Effector CD4-positive, alpha-beta T cell (primary cell): ENCODE data around the gene EPHB2.

Experiments
- DNase-seq: peaks from one replicate; pipeline ENCODE4 v3.0.0-alpha.2; 2020

Gene EPHB2

DNA sequence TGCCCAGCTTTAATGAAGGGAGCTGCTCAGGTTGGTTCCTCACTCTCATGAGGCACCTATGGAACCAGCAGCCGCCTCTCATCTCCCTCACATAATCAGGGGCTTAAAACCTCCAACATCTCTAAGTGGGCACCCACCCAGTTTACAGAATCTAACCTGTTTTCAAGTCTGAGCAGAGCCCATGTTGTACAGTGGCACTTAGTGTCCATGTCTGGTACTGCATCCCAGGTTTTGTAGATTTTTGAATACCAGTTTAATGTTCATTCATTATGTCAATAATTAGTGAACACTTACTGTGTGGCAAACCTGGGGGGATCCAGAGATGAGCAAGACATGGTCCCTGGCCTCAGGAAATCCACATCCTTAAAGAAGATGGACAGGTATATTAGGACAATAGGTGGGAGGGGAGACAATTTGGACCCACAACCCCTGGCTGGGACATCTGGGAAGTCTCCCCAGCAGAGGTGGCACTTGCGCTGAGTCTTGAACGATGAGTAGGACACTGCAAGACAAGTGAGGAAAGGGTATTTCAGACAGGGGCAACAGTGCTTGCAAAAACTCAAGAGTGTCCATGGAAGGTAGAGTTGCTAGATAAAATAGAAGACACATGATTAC lies 178.7 kb downstream of the EPHB2 start:
- DNase-seq, result no peak

DNA sequence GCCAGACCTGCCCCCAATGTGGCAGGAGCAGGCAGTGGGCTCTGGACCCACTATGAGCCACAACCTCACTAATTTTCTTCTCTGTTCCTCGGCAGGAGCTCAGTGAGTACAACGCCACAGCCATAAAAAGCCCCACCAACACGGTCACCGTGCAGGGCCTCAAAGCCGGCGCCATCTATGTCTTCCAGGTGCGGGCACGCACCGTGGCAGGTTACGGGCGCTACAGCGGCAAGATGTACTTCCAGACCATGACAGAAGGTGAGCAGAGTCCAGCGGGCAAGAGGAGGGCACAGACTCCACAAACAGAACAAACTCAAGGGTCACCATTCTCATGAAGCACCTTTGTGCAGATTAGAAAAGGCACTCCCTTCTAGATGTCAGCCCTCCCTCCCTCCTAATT lies 182.2 kb downstream of the EPHB2 start:
- no peak for DNase-seq

DNA sequence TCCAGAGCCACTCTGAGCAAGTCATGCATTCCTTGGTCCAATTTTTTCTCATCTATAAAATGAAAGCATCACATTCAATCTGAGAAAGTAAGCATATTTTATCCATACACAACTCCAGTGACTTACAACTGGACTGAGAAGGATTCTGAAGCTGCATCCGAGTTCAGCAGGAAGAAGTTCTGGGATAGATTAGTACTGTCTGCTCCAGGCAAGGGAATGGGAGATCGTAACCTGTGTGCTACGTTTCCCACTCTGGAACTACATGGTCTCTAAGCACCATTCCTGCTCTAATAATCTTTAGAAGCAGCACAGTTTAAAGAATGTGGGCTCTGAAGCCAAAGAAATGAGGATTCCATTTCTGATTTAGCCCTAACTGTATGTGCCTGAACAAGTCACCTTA lies 182.7 kb downstream of the EPHB2 start:
- no peak for DNase-seq

- no peak for DNase-seq
Measured at GRCh38 chr1:22895357-22895756, 184.7 kb downstream of the EPHB2 start.

DNA sequence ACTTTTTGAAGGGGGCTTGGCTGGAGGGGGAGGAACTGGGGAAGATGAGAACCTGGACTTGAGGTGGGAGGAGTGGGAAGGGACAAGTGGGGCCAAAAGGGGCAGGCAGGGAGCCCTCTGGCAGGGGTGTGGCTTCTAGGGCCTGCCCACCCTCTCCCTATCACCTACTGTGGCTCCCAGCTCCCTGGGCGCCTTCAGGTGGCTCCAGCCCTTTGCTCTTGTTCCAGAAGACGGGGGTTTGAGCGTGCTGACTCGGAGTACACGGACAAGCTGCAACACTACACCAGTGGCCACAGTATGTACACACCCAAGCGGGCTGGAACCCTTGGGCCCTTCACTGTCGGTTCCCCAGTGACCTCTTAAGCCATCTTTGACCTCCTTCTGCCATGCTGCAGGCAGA lies 185.5 kb downstream of the EPHB2 start:
- no peak for DNase-seq

DNA sequence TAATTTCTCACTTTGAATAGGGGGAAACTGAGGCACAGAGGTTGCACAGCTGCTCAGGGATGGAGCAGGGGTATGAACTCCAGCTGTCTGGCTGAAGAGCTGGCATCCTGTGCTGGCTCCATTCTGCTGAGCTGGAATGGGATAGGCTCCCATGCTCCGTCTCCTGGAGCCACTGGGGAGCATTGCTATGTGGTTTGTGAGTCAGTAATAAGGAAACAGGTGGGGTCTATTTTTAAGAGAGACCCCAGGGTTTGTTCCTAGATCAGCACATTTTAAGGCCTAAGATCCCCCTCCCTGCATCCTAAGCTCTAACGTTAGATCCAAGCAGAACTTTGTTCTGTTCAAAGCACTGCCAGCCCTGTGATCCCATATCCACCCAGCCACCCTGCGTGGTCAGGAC lies 189.8 kb downstream of the EPHB2 start:
- no peak for DNase-seq

DNA sequence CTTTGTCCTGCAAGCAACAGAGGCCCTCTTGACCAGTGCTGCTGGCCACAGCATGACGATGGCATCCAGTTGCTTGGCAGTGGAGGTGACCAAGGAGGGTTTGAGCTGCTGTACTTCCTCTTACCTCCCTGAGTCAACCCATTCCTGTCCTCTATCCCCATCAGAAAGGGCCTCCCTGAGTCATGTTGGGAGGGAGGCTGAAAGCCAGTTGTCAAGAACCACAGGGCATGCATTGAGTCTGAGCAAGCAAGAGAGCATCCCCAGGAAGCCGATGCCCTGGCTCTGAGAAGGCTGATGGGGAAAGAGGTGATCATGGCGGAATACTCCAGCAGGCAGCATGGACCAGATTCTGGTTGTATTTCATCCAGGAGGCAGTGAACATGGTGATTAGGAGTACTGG lies 192.5 kb downstream of the EPHB2 start:
- DNase-seq, result no peak

DNA sequence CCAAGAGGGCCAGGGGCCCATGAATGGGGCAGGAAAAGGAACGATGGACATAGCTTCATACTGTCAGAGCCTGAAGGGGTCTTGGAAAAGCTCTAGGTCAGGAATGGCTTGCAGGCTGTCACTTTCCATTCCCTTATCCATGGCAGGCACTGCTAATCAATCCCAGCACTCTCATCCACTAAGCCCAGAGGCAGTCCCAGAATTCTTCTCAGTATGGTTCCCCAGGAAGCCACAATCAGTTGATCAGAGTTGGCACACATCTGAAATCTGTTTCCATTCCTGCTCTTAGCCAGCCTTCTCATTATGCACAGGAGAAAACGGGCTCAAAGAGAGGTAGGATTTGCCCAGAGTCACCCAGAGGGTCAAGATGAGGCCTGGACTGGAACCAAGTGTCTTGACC lies 196.3 kb downstream of the EPHB2 start:
- no peak for DNase-seq

- DNase-seq, result no peak
Measured at GRCh38 chr1:22907528-22907927, 196.9 kb downstream of the EPHB2 start.

DNA sequence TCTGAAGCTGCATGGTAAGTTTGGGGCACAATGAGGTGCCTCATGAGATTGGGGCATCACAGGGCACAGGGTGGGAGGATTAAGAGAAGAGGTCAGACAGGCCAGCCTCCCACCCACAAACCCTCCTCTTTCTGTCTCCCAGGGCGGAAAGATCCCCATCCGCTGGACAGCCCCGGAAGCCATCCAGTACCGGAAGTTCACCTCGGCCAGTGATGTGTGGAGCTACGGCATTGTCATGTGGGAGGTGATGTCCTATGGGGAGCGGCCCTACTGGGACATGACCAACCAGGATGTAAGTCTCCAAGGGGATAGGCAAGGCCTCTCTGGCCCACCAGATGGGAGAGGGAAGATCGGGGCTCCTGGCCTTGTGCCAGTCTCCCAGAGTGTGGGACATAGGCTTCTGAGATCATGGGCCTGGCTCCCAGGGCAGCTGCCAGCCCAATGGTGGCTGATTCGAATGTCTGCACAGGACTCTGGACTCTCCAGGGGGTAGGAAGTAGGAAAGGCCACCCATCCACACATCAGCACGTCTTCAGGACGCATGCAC lies 198.3 kb downstream of the EPHB2 start:
- no peak for DNase-seq

DNA sequence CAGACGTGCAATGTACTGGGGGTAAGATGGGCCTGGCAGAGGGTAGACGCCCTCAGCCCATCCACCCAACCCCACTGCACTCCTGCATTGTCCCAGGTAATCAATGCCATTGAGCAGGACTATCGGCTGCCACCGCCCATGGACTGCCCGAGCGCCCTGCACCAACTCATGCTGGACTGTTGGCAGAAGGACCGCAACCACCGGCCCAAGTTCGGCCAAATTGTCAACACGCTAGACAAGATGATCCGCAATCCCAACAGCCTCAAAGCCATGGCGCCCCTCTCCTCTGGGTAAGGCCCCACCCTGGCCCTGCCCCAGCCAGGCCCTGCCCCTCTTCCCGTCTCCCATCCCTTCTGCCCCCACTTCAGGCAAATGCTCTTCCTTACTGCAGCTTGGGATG lies 199.6 kb downstream of the EPHB2 start:
- no peak for DNase-seq

DNA sequence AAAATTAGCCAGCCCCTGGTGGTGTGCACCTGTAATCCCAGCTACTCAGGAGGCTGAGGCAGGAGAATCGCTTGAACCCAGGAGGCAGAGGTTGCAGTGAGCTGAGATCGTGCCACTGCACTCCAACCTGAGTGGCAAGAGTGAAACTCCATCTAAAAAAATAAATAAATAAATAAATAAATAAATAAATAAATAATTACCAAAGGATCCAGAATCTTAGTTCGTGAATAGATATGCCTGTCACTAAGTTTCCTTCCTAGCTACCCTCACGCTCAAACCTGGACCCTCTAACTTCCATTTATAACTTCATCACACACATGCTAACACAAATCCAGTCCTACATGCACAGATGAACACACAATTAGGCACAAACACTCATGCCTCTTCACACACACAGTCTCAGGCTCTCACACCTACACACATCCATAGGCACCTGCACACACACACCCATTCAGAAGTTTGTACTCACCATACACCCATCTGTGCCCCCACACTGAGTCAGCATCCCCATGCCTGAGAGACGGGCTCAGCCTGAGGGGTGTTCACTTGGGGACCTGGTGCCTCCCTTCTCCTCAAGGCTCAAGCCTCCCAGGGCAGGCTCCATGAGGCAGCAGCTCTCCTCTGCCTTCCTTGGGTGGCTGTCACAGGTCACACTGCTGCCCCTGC lies 200.5 kb downstream of the EPHB2 start:
- no peak for DNase-seq

GRCh38 chr1:22912311-22912710 lies 201.7 kb downstream of the EPHB2 start:
- DNase-seq, result no peak

GRCh38 chr1:22913421-22914141 lies 202.9 kb downstream of the EPHB2 start:
- no peak for DNase-seq

DNA sequence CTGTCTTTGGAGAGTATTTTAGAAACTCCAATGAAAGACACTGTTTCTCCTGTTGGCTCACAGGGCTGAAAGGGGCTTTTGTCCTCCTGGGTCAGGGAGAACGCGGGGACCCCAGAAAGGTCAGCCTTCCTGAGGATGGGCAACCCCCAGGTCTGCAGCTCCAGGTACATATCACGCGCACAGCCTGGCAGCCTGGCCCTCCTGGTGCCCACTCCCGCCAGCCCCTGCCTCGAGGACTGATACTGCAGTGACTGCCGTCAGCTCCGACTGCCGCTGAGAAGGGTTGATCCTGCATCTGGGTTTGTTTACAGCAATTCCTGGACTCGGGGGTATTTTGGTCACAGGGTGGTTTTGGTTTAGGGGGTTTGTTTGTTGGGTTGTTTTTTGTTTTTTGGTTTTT lies 203.5 kb downstream of the EPHB2 start:
- no peak for DNase-seq

- no peak for DNase-seq
Measured at GRCh38 chr1:22914633-22915217, 204.1 kb downstream of the EPHB2 start.

- DNase-seq, result no peak
Measured at GRCh38 chr1:22915231-22915630, 204.6 kb downstream of the EPHB2 start.

DNA sequence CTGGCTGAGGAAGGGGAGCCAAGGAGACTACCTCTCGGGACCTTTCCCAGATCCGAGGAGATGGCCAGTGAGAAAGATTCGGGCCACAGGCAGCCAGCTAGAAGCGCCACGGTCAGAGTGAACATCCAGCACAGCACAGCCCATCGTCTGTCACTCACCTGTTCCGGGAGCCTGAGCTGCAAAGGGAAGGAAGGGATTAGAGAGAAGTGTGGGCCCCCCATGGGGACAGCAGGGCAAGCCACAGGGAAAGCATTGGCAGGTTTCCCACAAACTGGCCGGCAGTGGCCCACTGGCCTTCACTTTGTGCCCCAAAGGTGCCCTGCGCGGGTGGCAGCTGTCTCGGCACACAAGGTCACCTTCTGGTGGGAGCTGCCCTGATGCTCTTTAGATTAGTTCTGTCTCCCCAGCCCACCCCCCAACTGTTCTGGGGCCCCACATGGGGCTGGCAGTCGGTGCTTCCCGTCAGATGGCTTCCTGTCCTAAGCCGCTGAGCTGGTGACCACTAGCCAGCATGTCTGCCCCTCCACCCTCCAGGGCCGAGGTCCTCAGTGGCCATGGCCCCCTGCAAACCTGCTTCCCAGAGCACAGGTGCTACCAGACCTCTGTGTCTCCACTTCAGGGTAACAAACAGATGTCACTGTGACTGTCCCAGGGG lies 205.3 kb downstream of the EPHB2 start:
- DNase-seq, result no peak

DNA sequence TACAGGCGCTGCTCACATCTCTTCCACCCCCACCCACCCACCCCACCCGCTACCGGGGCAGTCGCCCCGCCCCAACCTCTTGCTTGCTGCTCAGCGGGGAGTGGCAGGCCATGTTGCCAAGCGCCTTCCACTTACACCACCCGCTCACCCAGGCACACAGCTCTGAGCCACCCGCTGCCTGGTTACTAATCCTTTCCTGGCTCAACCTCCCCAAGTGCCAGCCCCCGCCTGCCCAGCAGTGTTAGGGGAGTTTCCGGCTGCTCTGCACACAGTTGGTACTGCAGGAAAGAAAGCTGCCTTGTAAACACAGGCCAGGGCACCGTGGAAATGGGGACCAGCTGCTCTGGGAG lies 205.8 kb downstream of the EPHB2 start:
- no peak for DNase-seq

DNA sequence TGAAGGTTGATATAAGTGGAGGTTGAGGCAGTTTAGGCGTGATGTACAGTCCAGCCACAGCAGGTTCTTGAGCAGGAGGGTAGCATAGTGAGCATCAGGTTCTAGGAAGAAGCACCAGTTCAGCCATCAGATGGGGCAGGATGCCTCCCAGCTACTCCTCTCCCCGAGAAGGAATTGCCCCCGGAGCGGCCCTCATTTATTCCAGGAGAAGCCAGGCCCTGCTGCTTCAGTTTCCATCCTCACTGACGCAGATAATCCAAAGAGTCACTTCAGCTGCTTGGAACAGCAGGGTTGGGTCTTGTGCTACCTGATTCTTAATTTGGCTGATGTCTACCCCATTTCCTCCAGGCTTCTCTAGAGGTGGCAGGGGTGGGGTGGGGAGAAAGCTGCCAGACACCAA lies 207.3 kb downstream of the EPHB2 start:
- no peak for DNase-seq

DNA sequence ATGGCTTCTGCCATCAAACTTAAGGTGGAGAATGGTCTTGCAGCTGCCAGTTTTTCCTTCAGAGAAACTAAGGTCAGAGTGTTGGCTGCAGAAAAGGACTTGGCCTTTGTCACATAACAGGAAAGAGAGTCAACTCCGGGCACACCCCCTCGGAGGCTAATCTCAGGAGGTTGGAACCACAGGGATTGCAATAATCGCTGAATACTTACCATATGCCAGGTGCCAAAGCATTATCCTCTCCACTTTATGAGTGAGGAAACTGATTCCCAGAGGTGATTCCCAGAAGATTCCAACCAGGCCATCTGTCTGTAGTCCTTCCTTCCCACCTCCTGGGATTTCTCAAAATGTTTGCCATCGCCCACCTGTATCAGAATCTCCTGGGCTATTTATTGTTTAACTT lies 208.0 kb downstream of the EPHB2 start:
- no peak for DNase-seq

GRCh38 chr1:22919341-22920025 lies 208.8 kb downstream of the EPHB2 start:
- no peak for DNase-seq
